Vagina (tissue), 2 donors: ENCODE results near the gene MT1H. TPM values are rescaled to one million over a fixed set of nuclear protein-coding genes. Genes with fewer than 3 reads are reported as not detected.
A peak's percentile ranks its signal among the peaks of the same experiment; 100 is the strongest.

Experiments used
- DNase-seq, 2 donors: peaks; one replicate each; pipeline ENCODE4 v3.0.0-alpha.2; 2017; ENCODE audit errors: extremely low spot score in 2 of 2
- H3K27ac ChIP-seq: fragments of 200-600 bp; sonication (generic); one replicate; pipeline ENCODE4 v1.5.1; 2019
- H3K27me3 ChIP-seq: fragments of 200-600 bp; sonication (generic); one replicate; pipeline ENCODE4 v1.5.1; 2019
- H3K36me3 ChIP-seq, 2 donors: fragments of 200-600 bp; sonication (generic); one replicate each; pipeline ENCODE4 v1.5.1; 2017 to 2019
- H3K4me1 ChIP-seq: fragments of 200-600 bp; sonication (generic); one replicate; pipeline ENCODE4 v1.5.1; 2019
- H3K4me3 ChIP-seq, 2 donors: fragments of 200-600 bp; sonication (generic); 1 replicate in 1 of 2; 2 replicates in 1 of 2; pipeline ENCODE4 v1.5.1; 2016 to 2019
- H3K9me3 ChIP-seq: fragments of 200-600 bp; sonication (generic); one replicate; pipeline ENCODE4 v1.5.1; 2019
- CTCF ChIP-seq, 3 experiments: fragments of 450-650 bp in 2 of 3; fragments of 200-600 bp in 1 of 3; sonication (generic) in 1 of 3; IDR thresholded peaks; one replicate each; pipeline ENCODE4 v1.5.1; 2017 to 2019; ENCODE audit warnings: antibody characterized with exemption in 3 of 3, mild to moderate bottlenecking in 2 of 3, moderate library complexity in 2 of 3
- POLR2A ChIP-seq, 2 donors: fragments of 450-650 bp; IDR thresholded peaks; one replicate each; pipeline ENCODE4 v1.6.1; 2017; ENCODE audit warnings: antibody characterized with exemption in 2 of 2, mild to moderate bottlenecking in 2 of 2, moderate library complexity in 2 of 2
- POLR2AphosphoS5 ChIP-seq, 2 donors: sonication (generic); formaldehyde crosslinking; IDR thresholded peaks; one replicate each; pipeline ENCODE4 v1.9.0; 2017; ENCODE audit warnings: antibody characterized with exemption in 2 of 2, mild to moderate bottlenecking in 2 of 2, low read depth in 1 of 2; ENCODE audit not compliant: insufficient read depth in 1 of 2
- intact Hi-C: fragments of 100-400 bp; cut with DNase I; formaldehyde crosslinking; loops from one replicate; pipeline ENCODE4 v1.15.1; 2023
- total RNA-seq: library from RNA; depleted of rRNA; stranded (reverse); fragments of >200 nt; gene quantifications from one replicate; pipeline ENCODE4 v1.2.3, GENCODE V29; 2016

The MT1H gene
- total RNA-seq, 1 donor from 2014 or later, result not detected

- no peak overlapping the region for H3K27ac ChIP-seq
- intact Hi-C loops, result no loop called here
- H3K27me3 ChIP-seq, result no peaks in the 10 kb centered on the region
- H3K4me1 ChIP-seq, result peaks cover 10% of the 10 kb centered on the region
- no peaks in the 10 kb centered on the region for H3K36me3 ChIP-seq
- no peak for DNase-seq
- TF ChIP-seq POLR2A (IDR thresholded peaks at IDR 0.05) (no peak), POLR2AphosphoS5 (IDR thresholded peaks at IDR 0.05; ENCODE audit: insufficient read depth in 1 of 2, low read depth in 1 of 2) (no peak), CTCF (IDR thresholded peaks at IDR 0.05) (no peak)
- no peaks in the 10 kb centered on the region for H3K9me3 ChIP-seq
- H3K4me3 ChIP-seq, result no peak overlapping the region
Observed at GRCh38 chr16:56688762-56689161, 19.1 kb downstream of the MT1H start.

- Histone ChIP-seq H3K9me3 (no peaks in the 10 kb centered on the region), H3K27me3 (no peaks in the 10 kb centered on the region), H3K36me3 (no peaks in the 10 kb centered on the region), H3K27ac (no peak overlapping the region), H3K4me3 (no peak overlapping the region), H3K4me1 (peaks cover 8% of the 10 kb centered on the region)
- intact Hi-C loops, result no loop called here
- no peak for DNase-seq
- TF ChIP-seq POLR2AphosphoS5 (IDR thresholded peaks at IDR 0.05; ENCODE audit: insufficient read depth in 1 of 2, low read depth in 1 of 2) (no peak), POLR2A (IDR thresholded peaks at IDR 0.05) (no peak), CTCF (IDR thresholded peaks at IDR 0.05) (no peak)
Observed at GRCh38 chr16:56689171-56689570, 19.6 kb downstream of the MT1H start.

GRCh38 chr16:56690420-56691122, 21.0 kb downstream of the MT1H start:
- Histone ChIP-seq H3K27ac (no peak overlapping the region), H3K4me3 (no peak overlapping the region), H3K27me3 (no peaks in the 10 kb centered on the region), H3K4me1 (peaks cover 8% of the 10 kb centered on the region), H3K36me3 (no peaks in the 10 kb centered on the region), H3K9me3 (no peaks in the 10 kb centered on the region)
- DNase-seq, result no peak
- no peak for TF ChIP-seq CTCF (IDR thresholded peaks at IDR 0.05)
- no peak for TF ChIP-seq POLR2A (IDR thresholded peaks at IDR 0.05)
- TF ChIP-seq POLR2AphosphoS5 (IDR thresholded peaks at IDR 0.05; ENCODE audit: insufficient read depth in 1 of 2, low read depth in 1 of 2), result no peak
- intact Hi-C loops, result no loop called here

GRCh38 chr16:56691885-56692284, 22.3 kb downstream of the MT1H start:
- Histone ChIP-seq H3K4me3 (no peak overlapping the region), H3K36me3 (no peaks in the 10 kb centered on the region), H3K4me1 (peaks cover 8% of the 10 kb centered on the region), H3K27me3 (no peaks in the 10 kb centered on the region), H3K27ac (no peak overlapping the region), H3K9me3 (no peaks in the 10 kb centered on the region)
- intact Hi-C loops, result no loop called here
- no peak for DNase-seq
- TF ChIP-seq POLR2A (IDR thresholded peaks at IDR 0.05) (no peak), POLR2AphosphoS5 (IDR thresholded peaks at IDR 0.05; ENCODE audit: insufficient read depth in 1 of 2, low read depth in 1 of 2) (peak; percentile 23 to 26)

- intact Hi-C loops, result loop anchor here (5.0 kb wide), 1 partner anchor 287 kb away; no protein-coding TSS in a partner anchor
- TF ChIP-seq CTCF (IDR thresholded peaks at IDR 0.05) (no peak), POLR2AphosphoS5 (IDR thresholded peaks at IDR 0.05; ENCODE audit: insufficient read depth in 1 of 2, low read depth in 1 of 2) (no peak), POLR2A (IDR thresholded peaks at IDR 0.05) (no peak)
- Histone ChIP-seq H3K4me3 (no peak overlapping the region), H3K9me3 (no peaks in the 10 kb centered on the region), H3K36me3 (no peaks in the 10 kb centered on the region), H3K27ac (no peak overlapping the region), H3K4me1 (peaks cover 8% of the 10 kb centered on the region), H3K27me3 (no peaks in the 10 kb centered on the region)
- DNase-seq, result no peak
Observed at GRCh38 chr16:56695246-56695645, 25.6 kb downstream of the MT1H start.
